G401 (cell line): ENCODE data around the gene TUBGCP2. TPM values are rescaled to one million over a fixed set of nuclear protein-coding genes. Genes with fewer than 3 reads are reported as not detected.
"Not testable (repeated sequence)": the region's sequence is repeated elsewhere in the genome, so short reads cannot be mapped to it uniquely, and the experiment has no call there.

ENCODE experiments used
- DNase-seq: peaks from one replicate; pipeline ENCODE4 v3.0.0-alpha.2; 2015; ENCODE audit warnings: low spot score
- in situ Hi-C: cut with HindIII; loops from 2 replicates; pipeline ENCODE4 v1.10.0; 2016; ENCODE audit warnings: low sequenced_read_pairs, mixed read lengths
- total RNA-seq: library from RNA; depleted of rRNA; stranded (reverse); fragments of >200 nt; shearing (Covaris generic); gene quantifications from 2 replicates; pipeline ENCODE4 v1.2.3, GENCODE V29; 2014

The TUBGCP2 gene
- total RNA-seq, 1 experiment from 2014 or later = 73.3 TPM

DNA sequence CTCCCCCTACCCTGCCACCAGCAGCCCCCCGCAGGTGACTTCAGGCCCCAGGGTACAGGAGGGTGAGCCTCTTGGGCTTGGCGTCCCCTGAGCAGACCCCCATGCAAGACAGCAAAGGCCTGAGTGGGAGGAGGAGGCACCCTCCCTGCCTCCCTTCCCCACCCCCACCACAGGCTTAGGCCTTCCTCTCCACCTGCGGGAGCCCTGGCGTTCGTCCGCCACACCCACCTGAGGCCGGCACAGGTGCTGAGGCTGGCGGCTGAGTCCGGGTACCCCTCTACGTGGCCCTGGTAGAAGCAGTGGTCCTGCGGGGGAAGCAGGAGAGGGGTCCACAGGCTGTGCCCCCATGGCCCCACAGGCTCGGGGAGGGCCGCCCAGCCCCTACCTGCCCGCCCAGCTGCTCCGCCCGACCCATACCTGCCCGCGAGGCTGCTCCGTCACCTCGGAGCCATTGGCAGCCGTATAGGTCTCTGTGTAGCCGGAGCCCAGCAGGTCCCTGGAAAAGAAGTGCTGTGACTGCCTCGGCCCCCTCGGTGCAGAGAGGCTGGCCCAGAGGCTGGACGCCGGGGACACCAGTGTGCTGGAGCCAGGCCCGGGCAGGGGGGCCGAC lies 35.0 kb downstream of the TUBGCP2 start:
- in situ Hi-C loops = no loop called here
- DNase-seq = no peak

DNA sequence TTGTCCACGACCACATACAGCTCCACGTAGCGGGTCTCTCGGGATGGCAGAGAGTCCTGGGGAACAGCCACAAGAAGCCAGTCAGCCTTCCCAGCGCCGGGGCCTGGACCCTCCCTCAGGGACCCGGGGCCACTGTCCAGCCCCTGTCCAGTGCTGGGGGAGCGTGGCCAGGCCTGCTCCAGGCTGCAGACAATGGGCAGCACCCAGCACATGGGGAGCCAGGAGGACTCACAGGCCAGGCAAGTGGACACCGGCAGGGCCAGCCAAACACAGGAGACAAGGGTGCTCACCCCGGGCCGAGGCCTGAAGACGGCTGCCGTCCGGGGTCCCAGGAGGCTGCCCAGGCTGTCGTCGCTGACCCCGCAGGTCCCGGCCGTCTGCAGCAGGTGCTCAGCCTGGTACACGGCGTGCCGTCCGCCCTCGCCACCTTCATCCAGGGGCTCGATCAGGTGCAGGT lies 35.7 kb downstream of the TUBGCP2 start:
- no peak for DNase-seq
- in situ Hi-C loops = no loop called here

DNA sequence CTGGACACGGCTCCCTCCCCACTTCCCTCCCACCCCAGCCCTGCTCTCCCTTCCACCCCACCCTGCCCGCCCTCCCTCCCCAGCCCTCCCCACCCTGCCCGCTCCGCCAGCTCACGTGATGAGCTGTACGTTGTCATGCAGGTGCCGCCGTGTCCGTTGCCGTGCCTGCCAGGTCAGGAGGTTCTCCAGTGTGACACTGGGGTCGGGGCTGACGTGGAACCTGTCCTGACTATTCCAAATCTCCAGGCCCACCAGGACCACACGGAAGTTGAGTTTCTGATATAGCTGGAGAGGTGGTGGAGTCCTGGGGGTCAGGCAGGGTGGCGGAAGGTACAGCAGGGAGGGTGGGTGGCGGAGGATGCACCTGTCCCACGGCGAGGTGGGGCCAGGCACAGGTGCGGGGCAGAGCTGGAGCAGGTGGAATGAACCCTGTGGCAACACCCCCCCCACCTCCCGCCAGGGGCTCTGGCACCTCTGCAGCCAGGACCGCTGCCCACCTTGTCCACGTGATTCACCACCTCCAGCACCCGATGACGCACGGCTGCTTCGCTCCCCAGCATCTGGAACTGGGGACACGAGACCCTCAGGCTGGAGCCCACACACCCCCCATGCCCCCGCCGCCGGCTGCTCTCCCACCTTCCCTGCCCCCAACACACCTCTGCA lies 36.2 kb downstream of the TUBGCP2 start:
- DNase-seq = no peak
- in situ Hi-C loops = no loop called here

DNA sequence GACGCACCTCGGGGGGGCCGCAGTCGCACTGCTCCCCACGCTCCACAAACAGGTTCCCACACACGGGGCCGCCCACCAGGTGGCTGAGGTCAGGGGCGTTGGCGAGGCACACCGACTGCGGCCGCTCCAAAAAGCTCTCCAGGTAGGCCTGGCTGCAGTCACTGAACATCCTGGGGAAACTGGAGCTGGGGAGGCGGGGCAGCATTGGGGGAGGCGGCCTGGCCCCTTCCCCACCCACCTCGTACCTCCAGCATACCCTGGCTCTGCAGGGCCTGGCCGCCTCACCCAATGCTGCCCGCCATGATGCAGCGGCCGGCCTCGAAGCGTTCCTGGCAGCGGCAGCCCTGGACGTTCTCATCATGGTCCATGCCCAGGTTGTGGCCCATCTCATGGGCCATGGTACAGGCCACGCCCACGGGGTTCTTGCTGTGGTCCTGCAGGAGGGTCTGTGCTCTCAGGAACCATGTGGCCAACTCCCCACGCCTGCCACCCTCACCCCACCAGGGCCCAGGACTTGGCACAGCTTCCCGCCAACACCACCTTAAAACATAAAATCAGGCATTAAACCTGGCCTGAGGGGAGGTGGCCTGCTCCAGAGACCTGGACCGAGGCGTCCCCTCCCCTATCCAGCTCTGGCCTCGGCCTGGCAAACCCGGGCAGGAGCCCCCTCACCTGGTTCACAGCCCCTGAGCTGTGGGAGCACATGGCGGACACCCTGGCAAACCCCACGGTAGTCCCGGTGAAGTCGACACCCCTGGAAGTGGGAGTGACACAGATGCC lies 37.0 kb downstream of the TUBGCP2 start:
- no peak for DNase-seq
- in situ Hi-C loops = no loop called here

DNA sequence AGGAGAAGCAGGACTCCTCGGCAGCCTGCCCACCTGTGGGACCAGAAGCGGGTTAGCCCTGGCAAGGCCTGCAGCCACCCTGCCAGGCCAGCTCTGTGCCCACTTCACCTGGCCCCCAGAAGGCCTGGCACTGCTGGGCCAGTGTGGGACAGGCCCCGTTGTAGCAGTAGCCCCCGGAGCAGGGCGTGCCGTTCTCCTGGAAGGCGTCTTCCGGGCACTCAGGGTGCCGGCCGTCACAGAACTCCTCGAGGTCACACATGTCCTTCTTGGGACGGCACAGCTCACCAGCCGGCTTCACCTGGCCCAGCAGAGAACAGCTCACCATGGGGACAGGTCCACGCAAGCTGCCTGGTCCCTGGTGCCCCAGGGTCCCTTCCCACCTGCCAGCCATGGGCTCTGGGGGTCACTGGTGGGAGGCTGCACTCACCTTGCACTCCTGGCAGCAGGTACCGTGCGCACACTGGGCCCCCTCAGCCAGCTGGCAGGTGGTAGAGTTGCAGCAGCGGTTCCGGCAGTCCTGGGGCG lies 37.8 kb downstream of the TUBGCP2 start:
- DNase-seq = no peak
- in situ Hi-C loops = no loop called here

DNA sequence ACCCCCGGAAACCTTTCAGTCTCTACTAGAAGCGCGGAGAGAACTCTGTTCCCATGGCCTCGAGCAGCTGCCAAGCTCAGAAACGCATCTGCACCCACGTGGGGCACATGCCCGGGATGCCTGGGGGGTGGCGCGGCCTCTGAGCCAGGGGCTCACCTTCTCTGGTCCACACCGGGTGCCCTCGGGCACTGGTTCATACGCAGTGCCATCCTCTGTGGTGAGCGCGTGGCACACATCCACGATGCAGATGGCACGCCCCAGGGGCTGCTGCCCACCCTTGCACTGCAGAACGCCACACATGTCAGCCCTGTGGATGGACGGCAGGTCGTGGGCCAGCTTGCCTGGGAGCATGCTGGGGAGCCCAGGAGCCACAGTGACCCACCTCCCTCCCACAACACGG lies 38.5 kb downstream of the TUBGCP2 start:
- DNase-seq = no peak
- in situ Hi-C loops = no loop called here

DNA sequence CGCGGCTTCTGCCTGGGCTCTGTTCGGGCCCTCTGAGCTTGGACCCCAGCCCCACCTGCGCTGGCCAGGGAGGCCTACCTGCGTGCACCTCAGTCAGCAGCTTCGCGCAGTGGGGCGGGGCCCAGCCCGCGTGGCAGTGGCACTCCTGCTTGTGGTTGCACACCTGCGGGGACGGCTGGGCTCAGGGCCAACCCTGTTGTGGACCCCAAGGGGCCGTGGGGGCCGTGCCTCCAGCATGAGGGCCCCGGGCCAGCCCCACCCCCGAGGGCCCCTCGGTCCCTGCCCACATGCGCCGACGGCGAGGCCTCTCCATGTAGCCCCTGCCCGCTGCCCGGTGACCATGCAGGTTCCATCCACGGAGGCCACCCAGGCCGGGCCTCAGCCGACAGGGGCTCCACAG lies 39.3 kb downstream of the TUBGCP2 start:
- in situ Hi-C loops = loop anchor here (10.0 kb wide), 1 partner anchor 115 kb away; no protein-coding TSS in a partner anchor
- no peak for DNase-seq

DNA sequence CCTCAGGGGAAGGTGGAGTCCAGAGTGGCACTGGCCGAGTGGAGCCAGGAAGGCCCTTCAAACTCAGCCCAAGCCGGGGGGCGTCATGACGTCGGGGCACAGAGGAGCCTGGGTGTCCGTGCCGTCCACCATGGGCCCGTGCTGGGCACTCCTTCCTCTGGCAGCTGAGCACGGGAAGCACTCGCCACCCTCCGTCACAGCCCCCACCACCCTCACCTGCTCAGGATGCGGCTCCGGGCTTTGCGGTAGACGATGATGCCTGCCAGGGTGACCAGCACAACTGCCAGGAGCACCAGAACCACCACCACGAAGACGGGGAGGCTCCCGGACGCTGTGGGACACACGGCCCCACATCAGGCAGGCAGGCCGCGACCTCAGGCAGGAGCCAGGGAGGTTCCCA lies 40.1 kb downstream of the TUBGCP2 start:
- DNase-seq = no peak
- in situ Hi-C loops = loop anchor here (10.0 kb wide), 1 partner anchor 114 kb away; no protein-coding TSS in a partner anchor

DNA sequence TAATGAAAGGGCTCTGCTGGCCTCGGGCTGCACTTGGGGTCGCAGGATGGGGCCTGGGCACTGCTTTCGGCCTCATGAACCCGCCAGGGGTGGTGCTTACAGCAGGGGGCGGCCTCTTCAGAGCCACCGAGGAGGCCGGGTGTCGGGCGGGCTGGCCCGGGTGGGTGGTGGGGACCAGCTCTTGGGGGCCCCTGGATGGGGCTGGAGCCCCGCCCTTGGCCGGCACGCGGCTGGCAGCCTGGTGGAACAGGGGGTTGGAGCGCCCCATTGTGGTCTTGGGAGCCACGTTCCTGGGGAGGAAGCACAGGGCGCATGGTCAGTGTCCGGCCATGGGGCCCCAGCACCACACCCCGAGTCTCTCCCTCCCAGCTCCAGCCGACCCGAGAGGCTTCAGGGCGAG lies 40.8 kb downstream of the TUBGCP2 start:
- DNase-seq = no peak
- in situ Hi-C loops = loop anchor here (10.0 kb wide), 1 partner anchor 113 kb away; no protein-coding TSS in a partner anchor

DNA sequence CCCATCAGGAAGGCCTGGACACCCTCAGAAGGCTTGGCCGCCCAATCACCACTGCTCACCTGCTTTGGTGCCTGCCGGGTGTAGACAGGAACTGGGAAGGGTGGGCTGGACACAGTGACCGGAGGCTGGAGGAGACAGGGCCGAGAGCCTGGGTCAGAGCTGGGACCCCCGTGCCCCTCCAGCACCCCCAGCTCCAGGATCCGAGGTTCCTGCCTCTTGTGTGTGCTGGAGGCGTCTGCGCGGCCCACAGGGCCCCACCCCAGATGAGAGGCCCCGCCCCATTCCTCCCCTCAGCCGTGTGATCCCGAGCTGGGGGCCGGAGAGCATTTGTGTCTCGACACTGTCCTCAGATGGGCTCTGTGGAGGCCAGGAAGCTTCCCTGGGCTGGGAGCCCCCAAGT lies 41.4 kb downstream of the TUBGCP2 start:
- in situ Hi-C loops = loop anchor here (10.0 kb wide), 1 partner anchor 112 kb away; no protein-coding TSS in a partner anchor
- no peak for DNase-seq

DNA sequence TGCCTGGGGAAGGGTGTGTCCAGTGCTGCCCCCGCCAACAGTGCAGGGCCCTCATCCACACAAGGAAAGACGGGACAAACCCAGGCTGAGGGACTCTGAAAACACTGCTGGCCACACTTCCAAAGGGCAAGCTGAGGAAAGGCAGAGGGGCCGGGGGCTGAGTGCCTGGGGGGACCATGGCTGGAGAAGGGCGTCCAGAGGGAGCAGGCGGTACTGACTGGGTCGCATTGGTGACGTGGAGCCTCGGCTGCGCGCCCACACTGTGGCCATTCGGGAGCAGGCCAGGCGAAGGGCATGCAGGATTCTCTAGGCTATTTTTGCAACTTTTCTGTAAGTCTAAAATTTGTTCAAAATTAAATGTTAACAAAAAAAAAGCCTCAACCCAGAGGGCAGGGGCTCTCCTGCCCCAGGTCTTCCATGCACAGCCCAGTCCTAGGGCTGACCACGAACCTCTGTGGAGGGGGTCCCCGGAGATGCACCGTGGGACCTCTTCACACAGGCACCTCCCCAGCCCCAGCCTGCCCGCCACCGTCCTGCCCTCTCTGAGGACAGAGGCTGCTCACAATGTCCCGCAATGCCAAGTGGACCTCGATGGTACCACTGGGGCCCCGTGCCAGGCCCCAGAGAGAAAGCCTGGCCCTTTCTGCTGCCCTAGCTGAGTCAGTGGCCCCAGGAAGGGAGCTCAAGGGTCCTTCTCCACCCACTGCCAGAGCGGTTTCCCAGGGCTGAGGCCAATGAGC lies 42.4 kb downstream of the TUBGCP2 start:
- in situ Hi-C loops = loop anchor here (10.0 kb wide), 1 partner anchor 111 kb away; no protein-coding TSS in a partner anchor

DNA sequence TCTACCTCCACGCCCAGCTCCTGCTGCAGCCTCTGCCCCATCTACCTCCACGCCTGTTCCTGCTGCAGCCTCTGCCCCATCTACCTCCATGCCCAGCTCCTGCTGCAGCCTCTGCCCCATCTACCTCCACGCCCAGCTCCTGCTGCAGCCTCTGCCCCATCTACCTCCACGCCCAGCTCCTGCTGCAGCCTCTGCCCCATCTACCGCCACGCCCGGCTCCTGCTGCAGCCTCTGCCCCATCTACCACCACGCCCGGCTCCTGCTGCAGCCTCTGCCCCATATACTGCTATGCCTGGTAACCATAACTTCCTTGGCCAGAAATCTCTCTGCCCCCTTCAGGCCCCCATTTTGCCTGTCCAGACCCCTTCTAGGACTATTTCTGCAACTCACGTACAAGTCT lies 43.6 kb downstream of the TUBGCP2 start:
- not testable (repeated sequence) for DNase-seq
- in situ Hi-C loops = loop anchor here (10.0 kb wide), 1 partner anchor 110 kb away; no protein-coding TSS in a partner anchor

More for the DNA sequence above, 42.4 kb downstream of the TUBGCP2 start:
- no peak for DNase-seq

DNA sequence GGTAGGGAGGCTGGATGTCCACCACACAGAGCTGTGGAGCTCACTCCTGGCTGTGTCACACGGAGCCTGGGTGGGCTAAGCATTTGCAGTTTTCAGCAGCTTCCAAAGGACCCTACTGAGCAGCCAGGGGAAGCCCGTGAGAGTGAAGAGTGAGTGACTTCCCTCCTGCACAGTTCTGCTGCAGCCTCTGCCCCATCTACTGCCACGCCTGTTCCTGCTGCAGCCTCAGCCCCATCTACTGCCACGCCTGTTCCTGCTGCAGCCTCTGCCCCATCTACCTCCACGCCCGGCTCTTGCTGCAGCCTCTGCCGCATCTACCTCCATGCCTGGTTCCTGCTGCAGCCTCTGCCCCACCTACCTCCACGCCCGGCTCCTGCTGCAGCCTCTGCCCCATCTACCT lies 44.2 kb downstream of the TUBGCP2 start:
- in situ Hi-C loops = loop anchor here (10.0 kb wide), 1 partner anchor 110 kb away; no protein-coding TSS in a partner anchor
- DNase-seq = no peak

DNA sequence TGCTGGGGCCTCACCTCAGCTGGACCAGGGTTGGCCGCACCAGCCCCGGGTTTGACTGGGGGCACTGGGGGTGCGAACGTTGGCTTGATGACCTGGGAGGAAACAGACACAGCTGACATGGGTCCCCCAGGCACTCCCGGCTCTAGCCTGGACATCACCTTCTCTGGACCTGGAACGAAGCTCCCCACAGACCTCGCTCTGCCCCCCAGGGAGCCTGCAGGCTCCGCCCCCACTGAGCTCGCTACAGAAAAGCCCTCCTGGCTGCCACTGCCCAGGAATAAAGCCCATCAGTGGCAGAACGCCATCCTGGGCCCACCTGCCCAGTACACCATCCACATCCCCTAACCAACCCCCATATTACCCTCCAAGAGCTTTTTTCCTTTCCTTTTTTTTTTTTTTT lies 45.0 kb downstream of the TUBGCP2 start:
- DNase-seq = no peak
- in situ Hi-C loops = loop anchor here (10.0 kb wide), 1 partner anchor 109 kb away; no protein-coding TSS in a partner anchor

DNA sequence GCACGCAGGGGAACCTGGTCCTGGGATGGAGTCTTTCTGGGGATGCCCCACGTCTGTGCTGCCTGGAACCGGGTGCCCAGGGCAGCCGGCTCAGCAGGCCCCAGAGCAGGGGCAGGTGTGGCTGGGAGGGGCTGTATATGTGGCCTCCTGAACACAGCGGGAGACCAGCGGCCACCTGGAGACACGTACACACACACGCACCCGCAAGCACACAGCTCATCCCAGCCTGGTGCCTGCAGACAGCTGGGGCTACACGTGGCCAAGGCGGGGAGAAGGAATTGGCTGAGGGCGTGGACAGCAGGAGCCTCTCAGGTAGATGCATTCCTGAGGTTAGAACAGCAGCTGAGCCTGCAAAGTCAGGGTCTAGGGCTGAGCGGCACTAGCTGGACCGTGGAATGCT lies 46.0 kb downstream of the TUBGCP2 start:
- DNase-seq = no peak
- in situ Hi-C loops = loop anchor here (10.0 kb wide), 1 partner anchor 108 kb away; no protein-coding TSS in a partner anchor

DNA sequence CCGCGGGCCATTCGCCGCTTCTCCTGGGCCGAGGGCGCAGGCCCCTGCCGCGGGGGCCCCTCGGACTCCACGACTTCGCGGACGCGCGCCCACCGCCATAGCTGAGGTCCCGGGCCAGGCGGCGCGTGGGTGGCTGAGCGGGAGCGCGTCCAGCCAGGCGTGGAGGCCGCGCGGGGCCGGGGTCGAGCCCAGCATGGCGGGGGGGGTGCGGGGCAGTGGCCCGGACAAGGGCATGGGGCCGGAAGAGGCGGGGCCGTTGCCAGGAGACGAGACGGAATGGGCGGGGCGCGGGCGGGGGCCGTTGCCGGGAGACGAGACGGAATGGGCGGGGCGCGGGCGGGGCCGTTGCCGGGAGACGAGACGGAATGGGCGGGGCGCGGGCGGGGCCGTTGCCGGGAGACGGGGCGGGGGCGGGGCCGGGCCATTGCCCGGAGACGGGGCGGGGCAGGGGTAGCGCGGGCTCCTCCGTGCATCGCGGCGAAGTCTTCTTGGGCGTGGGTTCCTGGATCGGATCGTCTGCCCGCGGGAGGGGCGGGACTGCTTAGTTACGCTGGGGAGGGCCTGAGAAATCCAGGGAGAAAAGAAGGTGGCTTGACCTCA lies 46.8 kb downstream of the TUBGCP2 start:
- DNase-seq = peak; percentile 66
- in situ Hi-C loops = loop anchor here (10.0 kb wide), 1 partner anchor 107 kb away; no protein-coding TSS in a partner anchor

DNA sequence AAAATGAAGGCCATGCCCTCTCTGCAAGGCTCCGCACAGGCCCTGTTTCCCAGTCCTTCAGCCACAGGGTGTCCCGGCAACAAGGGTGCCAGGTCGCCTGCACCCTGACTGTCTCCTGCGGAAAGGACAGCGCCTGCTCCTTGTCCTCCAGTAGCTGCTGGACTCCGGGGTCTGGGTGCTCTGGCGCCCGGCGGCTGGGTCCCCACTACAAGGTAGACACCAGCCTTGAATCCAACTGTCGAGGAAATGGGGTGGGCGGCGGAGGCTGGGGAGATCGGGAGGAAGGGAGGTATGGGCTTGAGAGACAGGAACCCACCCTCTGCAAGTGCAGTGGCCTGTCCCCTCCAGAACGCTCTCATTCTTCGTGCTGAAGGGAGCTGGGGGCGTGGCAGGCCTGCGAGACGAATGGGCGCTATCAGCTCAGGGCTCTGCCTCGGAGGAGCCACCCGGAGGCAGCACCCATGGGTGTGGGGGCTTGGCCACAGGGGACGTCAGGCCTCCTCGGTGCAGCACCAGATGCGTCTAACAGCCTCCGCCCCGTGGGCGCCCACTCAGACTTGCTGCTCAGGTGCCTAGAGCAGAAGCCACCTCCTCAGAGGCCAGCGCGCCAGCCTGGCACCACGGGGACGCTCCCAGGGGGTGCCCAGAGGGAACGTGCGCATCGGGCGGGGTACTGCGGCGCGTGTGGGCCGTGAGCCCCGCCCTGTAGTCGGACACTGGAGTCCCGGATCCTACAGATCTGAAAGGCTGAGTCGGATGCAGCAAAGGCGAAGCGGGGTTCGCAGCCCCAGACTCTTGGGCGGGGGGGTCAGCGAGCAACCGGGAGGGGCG lies 47.6 kb downstream of the TUBGCP2 start:
- DNase-seq = peak; percentile 21
- in situ Hi-C loops = loop anchor here (10.0 kb wide), 1 partner anchor 106 kb away; no protein-coding TSS in a partner anchor
